Central memory CD4-positive, alpha-beta T cell (primary cell): ENCODE measurements around the gene CLCN2.

ENCODE experiments used
- DNase-seq: peaks from one replicate; pipeline ENCODE4 v3.0.0; 2022

Gene CLCN2

DNA sequence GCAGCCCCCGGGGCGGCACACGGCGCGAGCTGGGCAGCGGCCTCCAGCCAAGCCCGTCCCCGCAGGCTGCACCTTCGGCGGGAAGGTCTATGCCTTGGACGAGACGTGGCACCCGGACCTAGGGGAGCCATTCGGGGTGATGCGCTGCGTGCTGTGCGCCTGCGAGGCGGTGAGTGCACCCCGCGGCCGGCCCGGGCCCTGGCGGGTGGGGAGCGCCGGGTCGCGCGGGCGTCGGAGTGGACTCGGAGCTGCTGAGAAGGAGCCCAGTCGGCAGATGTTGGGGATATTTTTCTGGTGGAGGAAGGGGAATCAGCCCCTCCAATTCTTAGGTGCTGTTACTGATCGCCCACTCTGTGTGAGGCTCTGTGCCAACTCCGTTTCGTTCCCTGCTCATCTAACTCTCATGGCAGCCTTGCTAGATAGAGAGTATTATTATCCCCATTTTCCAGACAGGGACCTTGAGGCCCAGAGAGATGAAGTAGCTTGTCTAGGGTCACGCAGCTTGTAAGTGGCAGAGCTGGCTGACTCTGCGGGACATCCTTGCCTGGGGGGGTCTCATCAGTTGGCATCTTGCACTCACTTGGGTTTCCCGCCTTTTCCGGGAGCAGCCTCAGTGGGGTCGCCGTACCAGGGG lies 19.3 kb upstream of the CLCN2 start:
- DNase-seq: no peak

DNA sequence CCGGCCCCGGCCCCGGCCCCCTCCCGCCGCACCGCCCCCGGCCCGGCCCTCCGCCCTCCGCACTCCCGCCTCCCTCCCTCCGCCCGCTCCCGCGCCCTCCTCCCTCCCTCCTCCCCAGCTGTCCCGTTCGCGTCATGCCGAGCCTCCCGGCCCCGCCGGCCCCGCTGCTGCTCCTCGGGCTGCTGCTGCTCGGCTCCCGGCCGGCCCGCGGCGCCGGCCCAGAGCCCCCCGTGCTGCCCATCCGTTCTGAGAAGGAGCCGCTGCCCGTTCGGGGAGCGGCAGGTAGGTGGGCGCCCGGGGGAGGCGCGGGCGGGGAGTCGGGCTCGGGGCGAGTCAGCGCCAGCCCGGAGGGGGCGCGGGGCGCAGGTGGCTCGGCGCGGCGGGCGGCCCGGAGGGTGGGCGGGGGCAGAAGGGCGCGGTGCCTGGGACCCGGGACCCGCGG lies 18.8 kb upstream of the CLCN2 start:
- DNase-seq: no peak

DNA sequence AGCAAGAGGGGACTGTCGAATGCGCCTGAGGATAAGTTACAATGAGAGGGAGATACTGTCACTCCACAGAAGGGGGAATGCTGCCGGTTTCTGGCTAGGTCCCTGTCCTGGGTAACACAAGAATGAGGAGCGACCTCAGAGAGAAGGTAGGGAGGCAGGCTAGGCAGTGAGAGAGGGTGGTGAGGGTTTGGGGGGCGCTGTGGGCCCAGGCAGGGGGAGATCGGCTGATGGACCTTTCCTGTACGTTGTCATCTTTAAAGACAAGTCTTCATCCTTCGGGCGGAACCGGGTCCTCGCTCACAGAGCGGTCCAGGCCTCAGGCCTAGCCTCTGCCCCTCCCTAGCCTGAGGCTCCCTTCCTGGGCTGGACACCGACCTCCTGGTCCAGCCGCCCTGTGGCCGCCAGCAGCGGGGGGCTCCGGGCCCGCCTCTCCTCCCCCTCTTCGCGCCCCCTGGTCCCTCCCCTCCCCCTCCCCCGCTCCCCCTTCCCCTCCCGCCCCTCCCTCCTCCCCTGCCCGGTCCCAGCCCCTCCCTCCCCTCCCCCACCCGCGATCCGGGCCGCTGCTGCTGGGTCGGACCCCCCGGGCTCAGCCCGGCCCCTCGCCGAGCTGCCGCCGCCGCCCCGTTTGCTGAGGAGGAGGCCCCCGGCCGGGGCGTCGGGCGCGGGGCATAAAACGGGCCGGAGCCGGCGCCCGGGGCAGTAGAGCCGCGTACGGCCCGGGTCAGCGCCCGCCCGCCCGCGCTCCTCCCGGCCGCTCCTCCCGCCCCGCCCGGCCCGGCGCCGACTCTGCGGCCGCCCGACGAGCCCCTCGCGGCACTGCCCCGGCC lies 18.2 kb upstream of the CLCN2 start, which contains the start of gene CHRD:
Gene CHRD, plus strand, starts transcription at position 697 of the 827 bp plus-strand sequence. CDS start 265 bp downstream, outside the sequence.
- no peak for DNase-seq

DNA sequence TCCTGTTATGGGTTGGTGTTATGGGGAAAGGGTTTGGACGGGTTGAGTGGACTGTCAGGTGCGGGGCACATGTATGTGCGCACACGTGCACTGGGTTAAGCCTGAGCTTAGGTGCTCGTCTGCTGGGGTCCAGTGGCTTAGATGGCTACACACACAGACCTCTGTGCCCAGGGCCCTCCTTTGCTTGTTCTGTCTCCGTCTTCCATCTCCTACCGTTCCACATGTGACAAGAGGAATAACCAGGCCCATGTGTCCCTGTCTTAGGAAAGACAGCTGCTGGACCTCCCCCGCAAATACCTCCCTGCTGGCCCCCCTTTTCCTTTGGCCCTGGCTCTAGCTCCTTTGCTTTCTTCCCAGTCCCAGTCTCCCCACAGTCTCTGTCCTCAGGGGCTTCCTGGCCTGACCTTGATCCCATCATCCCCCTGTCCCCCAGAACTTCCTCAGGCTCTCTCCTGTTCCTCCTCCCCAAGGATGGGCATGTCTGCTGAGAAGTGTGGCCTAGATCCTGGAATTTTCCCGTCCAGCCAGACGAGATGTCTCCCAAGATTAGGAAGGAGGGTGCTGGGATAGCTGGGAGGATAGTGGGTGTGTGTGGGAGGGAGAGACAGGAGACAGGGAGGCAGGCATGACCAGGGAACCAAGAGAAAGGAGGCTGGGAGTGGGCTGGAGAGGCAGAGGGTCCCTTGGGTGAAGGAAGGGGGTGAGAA lies 17.4 kb upstream of the CLCN2 start:
- DNase-seq: no peak

DNA sequence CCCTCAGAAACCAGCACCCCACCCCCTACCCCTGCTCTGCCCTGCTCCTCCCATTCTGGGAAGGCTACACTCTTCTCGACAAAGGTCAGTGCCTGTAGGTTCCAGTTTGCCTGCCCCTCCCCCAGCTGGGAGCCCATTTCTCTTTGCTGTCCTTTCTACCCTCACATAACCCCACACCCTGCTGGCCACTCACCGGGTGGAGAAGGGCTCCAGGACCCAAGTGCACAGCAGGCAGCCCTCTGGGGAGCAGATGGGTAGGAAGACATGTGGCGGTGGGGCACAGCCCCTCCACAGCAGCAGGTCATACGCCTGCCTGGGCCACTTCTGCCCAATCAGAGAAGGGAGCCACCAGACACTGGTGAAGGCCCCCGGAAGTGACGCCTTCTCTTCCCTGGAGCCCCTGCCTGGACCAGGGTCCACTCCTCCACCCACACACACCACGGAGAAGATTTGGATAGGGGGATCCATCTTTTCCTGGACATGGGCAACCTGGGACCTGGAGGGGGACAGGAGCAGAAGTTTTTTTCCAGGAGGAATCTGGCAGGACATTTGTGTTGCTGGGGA lies 16.6 kb upstream of the CLCN2 start, which contains the start of gene THPO:
Gene THPO, minus strand, starts transcription at position 326 of the 564 bp plus-strand sequence. CDS start 1,948 bp downstream, outside the sequence.
- DNase-seq: no peak

DNA sequence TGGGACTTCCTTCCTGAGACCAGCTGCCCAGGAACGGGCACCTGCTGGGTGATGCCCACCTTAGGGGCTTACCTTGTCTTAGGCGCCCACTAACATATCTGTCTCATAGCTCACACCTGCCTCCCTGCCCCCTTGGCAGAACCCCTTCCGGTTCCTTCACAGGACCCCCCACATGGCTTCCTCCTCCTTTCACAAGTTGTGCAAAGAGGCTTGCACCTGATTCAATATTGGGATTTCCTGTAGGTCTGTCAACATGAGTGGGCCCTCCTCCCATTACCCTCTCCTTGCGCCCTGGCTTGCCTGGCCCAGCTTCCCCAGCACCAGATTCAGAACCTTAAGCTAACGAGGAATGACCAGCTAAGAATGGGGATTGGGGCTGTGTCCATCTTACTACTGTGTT lies 16.0 kb upstream of the CLCN2 start:
- DNase-seq: no peak

DNA sequence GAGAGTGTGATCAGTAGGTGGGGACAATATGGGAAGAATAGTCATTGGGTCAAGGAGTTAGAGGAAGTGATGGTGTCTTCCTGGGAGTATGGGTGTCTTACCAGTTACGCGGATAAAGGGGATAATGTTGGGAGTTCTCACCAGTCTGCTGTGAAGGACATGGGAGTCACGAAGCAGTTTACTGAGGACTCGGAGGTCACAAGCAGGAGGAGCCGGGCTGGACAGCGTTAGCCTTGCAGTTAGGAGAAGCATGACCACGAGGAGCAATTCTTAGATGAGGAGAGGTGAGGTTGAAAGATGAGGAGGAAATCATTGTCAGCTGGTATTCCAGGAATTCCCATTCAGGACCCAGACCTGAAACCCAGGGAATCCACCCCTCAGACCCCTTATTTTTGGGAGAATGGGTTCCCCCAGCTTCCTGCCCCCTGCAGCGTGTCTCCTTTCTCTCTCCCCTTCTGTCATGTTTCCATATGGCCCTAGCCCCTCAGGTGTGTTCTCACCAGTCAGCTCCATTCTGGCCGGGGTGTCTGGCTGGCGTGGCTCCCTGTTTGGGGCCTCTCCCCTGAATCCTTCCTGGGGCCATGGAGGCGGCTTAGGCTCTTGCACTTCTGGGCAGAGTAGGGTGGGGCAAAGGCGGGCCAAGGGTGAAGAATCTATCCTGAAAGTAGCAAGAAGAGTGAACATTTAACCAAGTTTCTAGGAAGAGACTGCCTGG lies 14.5 kb upstream of the CLCN2 start:
- DNase-seq: no peak

DNA sequence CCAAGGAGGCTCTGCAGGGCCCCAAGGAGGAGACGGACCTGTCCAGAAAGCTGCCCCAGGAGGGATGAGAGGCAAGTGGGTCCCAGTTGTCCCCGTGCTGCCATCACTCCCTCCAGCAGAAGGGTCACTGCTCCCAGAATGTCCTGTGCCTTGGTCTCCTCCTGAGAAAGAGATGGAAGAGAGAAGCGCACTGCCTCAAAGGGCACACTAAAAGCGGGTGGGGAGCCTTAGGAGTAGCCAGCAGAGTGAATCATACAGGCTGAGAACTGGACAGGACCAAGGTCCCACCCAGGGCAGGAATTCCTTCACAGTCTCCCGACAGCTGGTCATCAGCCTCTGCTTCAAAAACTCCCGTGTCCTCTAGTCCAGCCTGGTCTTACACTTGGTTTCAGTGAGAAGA lies 12.0 kb upstream of the CLCN2 start:
- DNase-seq: no peak

DNA sequence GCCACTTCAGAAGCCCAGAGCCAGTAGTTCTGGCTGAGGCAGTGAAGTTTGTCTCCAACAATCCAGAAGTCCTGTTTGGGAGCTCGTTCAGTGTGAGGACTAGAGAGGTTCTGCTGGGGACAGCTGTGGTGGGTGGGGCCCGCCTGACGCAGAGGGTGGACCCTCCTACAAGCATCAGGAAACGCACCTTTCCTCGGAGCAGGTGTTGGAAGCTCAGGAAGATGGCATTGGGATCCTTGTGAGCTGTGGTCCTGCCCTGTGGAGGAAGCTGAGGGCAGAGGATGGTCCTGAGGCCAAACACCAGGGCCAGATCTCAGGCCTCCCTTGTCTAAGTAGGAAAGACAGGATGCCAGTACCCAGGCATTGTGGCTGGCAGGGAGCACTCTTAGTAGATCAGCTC lies 11.5 kb upstream of the CLCN2 start:
- no peak for DNase-seq

DNA sequence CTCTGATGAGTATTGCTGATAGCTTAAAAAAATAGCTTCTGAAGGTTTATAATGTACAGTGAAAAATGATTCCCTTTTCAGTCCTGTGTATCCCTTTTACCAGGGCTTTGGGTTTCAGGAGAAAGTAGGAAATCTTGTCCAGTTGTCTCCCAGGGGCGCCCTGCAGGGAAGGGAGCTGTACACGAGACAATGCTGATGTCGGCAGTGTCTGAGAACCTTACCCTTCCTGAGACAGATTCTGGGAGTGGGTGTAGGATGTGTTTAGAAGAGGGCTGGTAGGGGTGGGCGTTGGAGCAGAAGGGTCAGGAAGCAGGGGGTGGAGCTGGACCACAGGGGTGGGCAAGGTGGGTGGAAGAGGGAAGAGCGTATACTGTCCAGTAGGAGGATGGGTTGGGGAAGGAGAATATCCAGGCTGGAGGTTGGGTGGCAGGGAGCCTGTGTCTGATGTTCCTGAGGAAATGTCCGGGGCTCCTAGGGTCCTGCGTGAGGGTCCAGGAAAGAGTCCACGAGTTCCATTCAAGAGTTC lies 11.0 kb upstream of the CLCN2 start:
- DNase-seq: no peak

DNA sequence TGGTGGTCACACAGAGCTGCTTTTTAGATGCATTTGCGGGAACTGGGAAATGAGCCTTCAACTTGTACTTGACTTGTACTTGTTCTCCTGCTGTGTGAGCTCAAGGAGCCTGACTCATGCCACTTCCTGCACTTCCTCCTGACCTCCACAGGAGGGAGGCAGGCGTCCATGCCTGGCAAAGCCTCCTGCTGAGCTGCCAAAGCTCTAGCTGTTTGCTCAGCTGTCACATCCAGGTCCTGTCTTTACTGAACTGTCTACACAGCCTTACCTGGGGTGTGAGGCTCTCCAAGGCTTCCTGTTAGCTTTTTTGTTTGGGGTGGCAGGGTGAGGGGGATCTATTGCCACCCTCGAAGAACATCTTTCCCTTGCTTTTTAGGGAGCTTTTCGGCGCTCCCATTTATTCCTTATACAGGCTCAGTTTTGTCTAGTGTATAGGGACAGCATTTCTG lies 10.2 kb upstream of the CLCN2 start:
- peak; percentile 50 for DNase-seq

DNA sequence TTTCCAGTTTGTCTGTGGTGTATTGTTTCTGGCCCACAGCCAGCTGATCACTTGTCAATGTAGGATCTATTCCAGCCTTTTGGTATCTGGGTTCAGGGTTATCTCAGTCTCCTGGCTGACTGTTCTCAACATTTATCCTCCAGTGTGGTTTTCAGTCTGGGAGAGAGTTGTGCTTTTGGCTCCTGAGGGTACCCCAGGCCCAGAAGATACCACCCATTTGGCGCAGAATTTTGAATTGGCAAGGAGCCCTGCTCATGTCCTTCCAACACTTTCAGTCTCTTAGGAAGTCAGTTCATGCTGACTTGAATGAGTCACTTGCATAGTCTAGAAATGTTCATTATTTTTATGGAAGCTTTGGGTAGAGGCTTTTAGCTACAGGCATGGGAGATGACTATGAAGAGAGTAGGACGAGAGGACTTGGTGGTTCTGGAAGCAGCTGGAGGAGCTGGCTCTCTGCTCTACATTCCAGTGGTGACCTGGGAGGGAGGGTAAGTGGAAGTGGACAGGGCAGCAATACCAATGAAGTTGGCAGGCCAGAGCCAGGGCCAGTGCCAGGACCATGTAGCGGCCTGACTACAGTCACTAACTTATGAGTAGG lies 7.3 kb upstream of the CLCN2 start:
- DNase-seq: no peak

DNA sequence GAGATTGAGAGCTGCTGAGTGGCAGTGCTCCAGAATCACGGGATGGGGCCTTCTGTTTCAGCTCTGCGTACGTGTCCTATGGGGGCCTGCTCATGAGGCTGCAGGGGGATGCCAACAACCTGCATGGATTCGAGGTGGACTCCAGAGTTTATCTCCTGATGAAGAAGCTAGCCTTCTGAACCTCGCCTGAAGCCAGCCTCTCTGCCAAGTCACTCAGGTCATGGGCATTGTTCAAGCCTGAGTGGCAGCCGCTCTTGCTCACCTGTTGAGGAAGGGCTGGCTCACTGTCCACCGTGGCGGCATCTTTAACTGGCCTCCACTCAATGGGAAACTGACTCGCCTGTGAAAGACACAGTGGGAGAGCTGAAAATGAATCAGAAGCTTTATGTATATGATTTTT lies 6.7 kb upstream of the CLCN2 start:
- DNase-seq: no peak

DNA sequence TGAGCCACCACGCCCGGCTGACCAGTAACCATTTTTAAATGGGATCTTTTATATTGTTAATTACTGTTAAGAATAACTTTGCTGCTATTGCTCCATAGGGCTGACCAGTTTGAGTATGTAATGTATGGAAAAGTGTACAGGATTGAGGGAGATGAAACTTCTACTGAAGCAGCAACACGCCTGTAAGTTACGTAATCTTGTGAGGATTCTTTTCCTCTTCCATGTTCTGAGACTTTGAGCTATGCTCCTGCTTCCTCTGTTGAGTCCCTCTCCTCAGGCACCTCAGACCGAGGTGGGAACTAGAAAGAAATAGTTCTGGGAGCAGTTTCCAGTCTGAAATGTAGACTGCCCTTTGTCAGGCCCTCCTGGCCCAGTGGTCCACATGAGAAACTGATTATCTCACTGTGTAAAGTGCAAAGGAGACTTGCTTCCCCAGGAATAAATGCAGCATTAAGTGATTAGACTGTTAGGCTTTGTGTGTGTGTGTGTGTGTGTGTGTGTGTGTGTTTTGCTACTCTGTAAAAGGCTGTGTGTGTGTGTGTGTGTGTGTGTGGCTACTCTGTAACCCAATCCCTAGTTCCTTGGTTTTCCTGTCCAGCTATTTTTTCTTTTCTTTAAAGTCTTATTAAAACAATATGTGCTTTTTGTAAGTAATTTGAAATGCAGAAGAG lies 5.3 kb upstream of the CLCN2 start:
- DNase-seq: no peak

DNA sequence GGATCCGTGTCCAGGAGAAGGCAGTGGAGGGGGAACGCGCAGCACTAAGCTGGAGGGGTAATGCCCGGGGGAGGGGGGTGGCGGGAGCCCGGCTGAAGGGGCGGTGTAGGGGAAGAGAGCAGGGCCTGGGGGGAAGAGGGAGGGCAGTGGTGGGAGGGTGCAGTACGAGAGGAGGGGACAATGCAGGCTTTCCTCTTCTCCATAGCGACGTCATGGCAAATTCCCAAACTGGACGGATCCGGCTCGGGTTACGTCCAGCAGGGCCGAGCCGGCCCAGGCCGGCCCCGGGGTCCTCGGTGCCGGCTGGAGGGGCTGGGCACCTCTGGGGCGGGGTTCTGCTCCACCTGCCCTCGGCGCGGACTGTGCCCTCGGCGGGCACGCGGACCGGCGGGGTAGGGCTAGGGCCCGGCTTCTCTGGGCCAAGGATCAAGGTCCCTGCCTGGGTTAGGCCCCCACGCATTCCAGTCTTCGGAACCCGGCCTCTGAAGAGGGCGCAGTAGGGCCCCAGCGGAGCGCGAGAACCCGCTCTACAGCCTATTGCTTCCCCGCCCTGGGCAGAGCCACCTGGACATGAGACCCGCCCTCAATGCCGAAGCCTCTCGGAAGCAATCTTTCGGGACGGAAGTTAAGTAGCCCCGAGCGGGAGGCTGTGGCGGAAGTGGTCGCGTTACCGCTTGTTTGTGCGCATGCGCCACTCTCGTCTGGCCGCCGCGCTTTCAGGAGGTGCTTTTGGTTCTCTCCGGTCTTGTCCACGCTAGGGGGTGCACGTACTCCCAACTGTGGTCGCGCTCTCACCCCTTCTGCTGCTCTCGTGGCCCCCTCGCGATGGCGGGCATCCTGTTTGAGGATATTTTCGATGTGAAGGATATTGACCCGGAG lies 1.5 kb upstream of the CLCN2 start:
- DNase-seq: peak; percentile 92

DNA sequence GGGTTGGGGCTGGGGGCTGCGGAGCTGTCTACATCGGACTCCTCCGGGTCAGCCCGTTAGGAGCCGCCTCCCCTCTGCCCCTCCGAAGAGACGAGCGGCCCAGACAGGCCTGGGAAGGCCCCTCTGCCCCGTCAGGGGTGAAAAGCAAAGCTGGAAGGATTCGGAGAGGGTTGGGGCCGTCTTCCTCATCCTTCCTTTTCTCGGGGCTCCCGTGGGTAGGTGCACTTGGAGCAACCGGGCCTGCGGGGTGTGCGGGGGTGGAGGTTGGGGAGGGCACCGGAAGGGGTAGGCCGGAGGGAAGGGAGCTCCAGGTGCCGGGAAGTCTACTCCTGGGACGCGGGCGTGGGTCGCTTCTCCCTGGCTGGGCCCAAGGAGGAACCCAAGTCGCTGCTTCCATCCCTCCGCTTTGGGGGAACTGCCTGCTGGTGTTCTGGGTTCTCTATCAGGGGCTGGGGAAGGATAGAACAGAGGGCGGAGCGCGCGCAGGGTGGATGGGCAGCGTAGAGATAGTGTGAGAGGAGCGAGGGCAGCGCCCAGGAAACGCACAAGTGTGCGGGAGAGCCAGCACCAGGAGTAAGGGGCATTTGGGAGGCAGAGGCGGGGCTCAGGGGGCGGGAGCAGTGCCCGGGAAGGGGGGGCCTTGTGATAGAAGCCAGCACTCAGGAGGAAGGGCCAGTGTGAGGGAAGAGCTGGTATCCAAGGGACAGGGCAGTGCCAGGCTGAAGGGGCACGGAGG lies 695 bp upstream of the CLCN2 start:
- DNase-seq: peak; percentile 38

DNA sequence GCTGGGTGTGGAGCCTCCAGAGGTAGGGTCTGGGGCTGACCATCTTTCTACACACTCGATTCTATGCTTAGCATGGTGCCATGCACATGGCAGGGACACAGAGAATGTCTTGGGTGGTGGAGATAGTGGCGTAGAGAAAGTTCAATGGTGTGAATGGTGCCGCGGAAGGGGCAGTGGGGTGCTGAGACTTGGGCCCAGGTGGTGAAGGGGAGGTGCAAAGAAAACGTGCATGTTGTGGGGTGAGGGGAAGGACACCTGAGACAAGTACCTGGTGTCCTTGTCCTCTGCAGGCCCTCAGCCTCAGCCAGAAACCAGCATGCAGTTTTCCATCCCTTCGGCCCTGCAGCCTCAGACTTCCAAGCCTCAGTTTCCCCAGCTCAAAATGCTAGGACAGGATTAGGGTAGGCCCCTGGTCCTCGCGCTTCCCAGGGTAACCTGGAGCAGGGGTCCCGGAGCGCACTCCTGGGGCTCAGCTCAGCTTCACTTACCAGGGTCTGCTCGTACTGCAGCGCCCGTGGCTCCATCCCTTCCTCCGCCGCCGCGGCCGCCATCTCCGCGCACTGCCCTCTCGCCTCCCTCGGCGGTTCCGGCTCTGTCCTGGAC lies 375 bp downstream of the CLCN2 start:
- DNase-seq: no peak

DNA sequence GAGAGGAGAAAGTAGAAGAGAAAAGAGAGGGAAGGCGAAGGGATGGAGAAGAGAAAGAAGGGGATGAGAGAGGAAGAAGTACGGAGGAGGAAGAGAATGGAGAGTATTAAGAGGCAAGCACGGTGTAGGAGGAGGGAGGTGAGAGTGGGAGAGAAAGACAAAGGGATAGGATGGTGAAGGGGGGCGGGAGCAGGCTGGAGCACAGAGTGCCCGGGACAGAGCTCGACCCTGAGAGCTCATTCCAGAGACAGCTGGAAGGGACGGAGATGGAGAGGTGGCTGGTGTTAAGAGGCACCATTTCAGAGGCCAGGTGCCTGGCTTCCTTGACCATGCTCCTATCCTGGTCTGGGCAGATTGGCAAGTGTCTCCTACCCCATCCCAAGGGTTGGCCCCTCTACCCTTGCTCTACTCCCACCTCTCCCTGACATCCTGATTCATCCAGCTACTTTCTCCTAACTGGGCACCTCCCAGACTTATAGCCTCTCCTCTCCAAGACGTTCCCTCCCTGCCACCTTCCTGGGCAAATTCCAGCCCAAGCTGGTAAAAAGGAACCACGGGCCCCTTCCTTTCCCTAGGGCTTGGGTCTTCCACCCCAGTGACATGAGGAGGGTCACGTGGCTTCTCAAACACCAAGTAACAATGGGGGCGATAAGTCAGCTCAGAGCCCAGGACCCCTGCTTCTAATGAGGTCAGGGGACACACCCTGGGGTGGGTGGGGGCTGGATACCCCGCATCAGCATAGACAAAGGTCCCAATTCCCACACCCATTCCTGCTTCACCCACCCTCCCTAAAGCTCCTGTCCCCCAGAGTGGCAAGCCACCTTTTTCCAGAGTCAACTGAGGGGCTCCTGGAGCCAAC lies 1.1 kb downstream of the CLCN2 start:
- DNase-seq: no peak
